Measurements from ENCODE around the gene ZNF343.

ZNF343 gene

GRCh38 chr20:2449386-2449785 is 59.3 kb downstream of the ZNF343 start:
- H4K20me1 ChIP-seq (ENCODE audit: insufficient read depth, low read length, poor library complexity, severe bottlenecking), result no peaks in the 10 kb centered on the region
- no peaks in the 10 kb centered on the region for H3K4me1 ChIP-seq (ENCODE audit: insufficient read depth, low read length, poor library complexity, severe bottlenecking)
- no peaks in the 10 kb centered on the region for H3K36me3 ChIP-seq (ENCODE audit: insufficient read depth, low read length)
- no peak for TF ChIP-seq CTCF (conservative IDR thresholded peaks at IDR 0.05; ENCODE audit: low read length)
- TF ChIP-seq EZH2phosphoT487 (IDR thresholded peaks at IDR 0.05; ENCODE audit: borderline replicate concordance), result no peak
- no peak overlapping the region for H3K9ac ChIP-seq (ENCODE audit: low read depth, low read length, poor library complexity, severe bottlenecking)
- no peak overlapping the region for H3K4me3 ChIP-seq (ENCODE audit: low read length, poor library complexity, severe bottlenecking)
- no peaks in the 10 kb centered on the region for H3K9me2 ChIP-seq (replicated peaks; ENCODE audit: low read depth, low read length)
- H3K9me3 ChIP-seq (ENCODE audit: insufficient read depth, low read depth, low read length), result no peaks in the 10 kb centered on the region
- no peaks in the 10 kb centered on the region for H3K27me3 ChIP-seq (ENCODE audit: insufficient read depth, low read length, poor library complexity, severe bottlenecking)
- H3F3A ChIP-seq (ENCODE audit: low read depth), result no peaks in the 10 kb centered on the region
- no peak overlapping the region for H3K4me2 ChIP-seq (ENCODE audit: low read depth, low read length, poor library complexity, severe bottlenecking)
- no peak overlapping the region for H2AFZ ChIP-seq (ENCODE audit: low read length)
- no peaks in the 10 kb centered on the region for H3K79me2 ChIP-seq (ENCODE audit: insufficient read depth, low read length)

GRCh38 chr20:2446845-2447244 is 61.9 kb downstream of the ZNF343 start:
- Histone ChIP-seq H3K4me2 (ENCODE audit: low read depth, low read length, poor library complexity, severe bottlenecking) (no peak overlapping the region), H4K20me1 (ENCODE audit: insufficient read depth, low read length, poor library complexity, severe bottlenecking) (no peaks in the 10 kb centered on the region), H3K9ac (ENCODE audit: low read depth, low read length, poor library complexity, severe bottlenecking) (no peak overlapping the region), H3F3A (ENCODE audit: low read depth) (no peaks in the 10 kb centered on the region), H3K4me1 (ENCODE audit: insufficient read depth, low read length, poor library complexity, severe bottlenecking) (no peaks in the 10 kb centered on the region), H3K9me2 (replicated peaks; ENCODE audit: low read depth, low read length) (no peaks in the 10 kb centered on the region), H3K9me3 (ENCODE audit: insufficient read depth, low read depth, low read length) (no peaks in the 10 kb centered on the region), H3K36me3 (ENCODE audit: insufficient read depth, low read length) (no peaks in the 10 kb centered on the region), H3K27me3 (ENCODE audit: insufficient read depth, low read length, poor library complexity, severe bottlenecking) (no peaks in the 10 kb centered on the region), H3K4me3 (ENCODE audit: low read length, poor library complexity, severe bottlenecking) (no peak overlapping the region), H2AFZ (ENCODE audit: low read length) (no peak overlapping the region), H3K79me2 (ENCODE audit: insufficient read depth, low read length) (no peaks in the 10 kb centered on the region)
- TF ChIP-seq CTCF (conservative IDR thresholded peaks at IDR 0.05; ENCODE audit: low read length), result no peak
- no peak for TF ChIP-seq EZH2phosphoT487 (IDR thresholded peaks at IDR 0.05; ENCODE audit: borderline replicate concordance)
